ENCODE measurements around the gene CLDN10.

DNA sequence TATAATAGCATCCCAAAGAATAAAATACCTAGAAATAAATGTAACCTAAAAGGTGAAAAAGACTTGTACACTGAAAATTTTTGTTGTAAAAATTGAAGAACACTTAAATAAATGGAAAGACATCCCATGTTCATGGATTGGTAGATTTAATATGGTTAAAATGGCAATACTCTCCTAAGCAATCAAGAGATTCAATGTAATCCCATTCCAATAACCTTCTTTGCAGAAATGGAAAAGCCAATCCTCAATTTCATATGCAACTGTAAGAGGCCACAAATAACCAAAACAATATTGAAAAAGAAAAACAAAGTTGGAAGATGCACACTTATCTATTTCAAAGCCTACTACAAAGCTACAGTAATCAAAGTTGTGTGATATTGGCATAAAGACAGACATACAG is 74.2 kb downstream of the CLDN10 start:
- TF ChIP-seq POLR2A (IDR thresholded peaks at IDR 0.05; ENCODE audit: low read depth, low read length) (no peak), TAF1 (IDR thresholded peaks at IDR 0.05; ENCODE audit: borderline replicate concordance, low read depth, low read length) (no peak)

Data from GM12892 (cell line).